Daoy (cell line): ENCODE results near the gene OR5A1. TPM values are rescaled to one million over a fixed set of nuclear protein-coding genes. Genes with fewer than 3 reads are reported as not detected.

Experiments
- DNase-seq: peaks from one replicate; pipeline ENCODE4 v3.0.0-alpha.2; 2015; ENCODE audit warnings: low read depth
- total RNA-seq: library from RNA; depleted of rRNA; stranded (reverse); fragments of >200 nt; shearing (Covaris generic); gene quantifications from 2 replicates; pipeline ENCODE4 v1.2.3, GENCODE V29; 2014; rRNA removed

Gene OR5A1
- total RNA-seq, 1 experiment from 2014 or later = not detected

DNA sequence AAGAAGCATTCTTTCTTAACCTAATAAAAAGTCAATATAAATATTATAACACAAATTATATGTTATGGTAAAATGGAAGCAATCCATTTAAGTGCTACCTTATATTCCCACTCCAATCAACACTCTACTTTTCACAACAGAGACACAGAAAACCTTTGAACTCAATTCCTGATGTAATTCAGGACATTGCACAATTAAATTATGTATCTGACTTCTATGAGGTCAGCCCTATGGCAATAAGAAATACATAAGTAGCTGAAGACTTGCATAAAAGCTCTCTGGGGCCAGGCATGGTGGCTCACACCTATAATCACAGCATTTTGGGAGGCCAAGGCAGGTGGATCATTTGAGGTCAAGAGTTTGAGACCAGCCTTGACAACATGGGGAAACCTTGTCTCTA is 43.6 kb downstream of the OR5A1 start:
- DNase-seq = no peak

DNA sequence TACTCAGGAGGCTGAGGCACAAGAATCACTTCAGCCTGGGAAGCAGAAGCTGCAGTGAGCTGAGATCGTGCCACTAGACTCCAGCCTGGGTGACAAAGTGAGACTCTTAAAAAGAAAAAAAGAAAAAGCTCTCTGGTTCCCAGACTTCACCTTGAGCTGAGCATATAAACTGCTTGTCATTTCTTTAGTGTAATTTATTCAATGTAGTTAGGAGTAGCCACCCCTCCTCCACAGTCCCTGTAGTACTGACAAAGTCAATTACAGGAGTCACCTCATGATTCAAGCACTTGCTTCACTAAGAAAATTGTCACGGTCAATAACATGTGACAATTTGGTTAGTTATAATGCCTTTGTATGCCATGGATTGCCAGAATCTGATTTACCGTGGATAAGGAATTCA is 44.1 kb downstream of the OR5A1 start:
- no peak for DNase-seq

Other genes with a start within 250 kb of the OR5A1 start
- not detected in 2 replicates for gene MPEG1, start 223.5 kb upstream of the OR5A1 start, total RNA-seq
- gene OR5AN1, start 77.6 kb upstream of the OR5A1 start, total RNA-seq = not detected in 2 replicates
- not detected in 2 replicates for gene OR5A2, start 10.1 kb upstream of the OR5A1 start, total RNA-seq
- gene OR4D6, start 20.5 kb downstream of the OR5A1 start, total RNA-seq = not detected in 2 replicates
- gene OR4D10, start 36.8 kb downstream of the OR5A1 start, total RNA-seq = not detected in 2 replicates
- gene OR4D11, start 67.1 kb downstream of the OR5A1 start, total RNA-seq = not detected in 2 replicates
- not detected in 2 replicates for gene OR4D9, start 75.1 kb downstream of the OR5A1 start, total RNA-seq
- gene OSBP, start 179.3 kb downstream of the OR5A1 start, total RNA-seq = 21.5 and 23.0 TPM in 2 replicates
- 12.7 and 16.1 TPM in 2 replicates for gene PATL1, start 232.6 kb downstream of the OR5A1 start, total RNA-seq